ENCODE results near the gene KLHL30. TPM values are rescaled to one million over a fixed set of nuclear protein-coding genes. Genes with fewer than 3 reads are reported as not detected.
A peak's percentile ranks its signal among the peaks of the same experiment; 100 is the strongest.

Gene KLHL30
- total RNA-seq, 1 experiment from 2014 or later: not detected

GRCh38 chr2:238159661-238160205, 21.3 kb downstream of the KLHL30 start:
- Histone ChIP-seq H4K20me1 (ENCODE audit: control insufficient read depth, insufficient read depth, insufficient read length) (no peaks in the 10 kb centered on the region), H3K4ac (ENCODE audit: low read depth, low read length) (no peak overlapping the region), H3K23ac (ENCODE audit: insufficient read length, low read depth, low read length) (no peak overlapping the region), H3K56ac (ENCODE audit: insufficient read length, low read depth, low read length) (no peak overlapping the region), H3K18ac (ENCODE audit: insufficient read length, low read depth, low read length) (no peak overlapping the region), H4K91ac (ENCODE audit: insufficient read length, low read depth, low read length) (no peak overlapping the region), H4K5ac (ENCODE audit: insufficient read length, low read depth, low read length) (no peak overlapping the region), H3K79me2 (ENCODE audit: insufficient read depth, low read length) (no peaks in the 10 kb centered on the region), H3K4me1 (ENCODE audit: insufficient read depth, low read length) (no peaks in the 10 kb centered on the region), H2BK15ac (ENCODE audit: low read depth, low read length) (no peak overlapping the region), H3K4me2 (ENCODE audit: insufficient read depth, insufficient read length, low read length) (no peak overlapping the region), H2BK20ac (ENCODE audit: low read depth, low read length, poor library complexity, severe bottlenecking) (no peak overlapping the region), H2AK5ac (ENCODE audit: insufficient read length, low read length) (no peak overlapping the region), H3K27me3 (ENCODE audit: insufficient read depth, low read length) (peaks cover 15% of the 10 kb centered on the region; the same call in 1 of the 2 replicates), H3K79me1 (ENCODE audit: insufficient read depth, low read depth, low read length, poor library complexity, severe bottlenecking) (no peaks in the 10 kb centered on the region), H3K27ac (ENCODE audit: insufficient read length, low read depth, low read length) (no peak overlapping the region), H2BK12ac (ENCODE audit: insufficient read length, low read depth, low read length) (no peak overlapping the region), H2BK120ac (ENCODE audit: low read depth, low read length, poor library complexity, severe bottlenecking) (no peak overlapping the region), H4K8ac (replicated peaks; ENCODE audit: insufficient read length, low read depth, low read length) (no peak overlapping the region), H3K14ac (ENCODE audit: insufficient read depth, low read length) (no peak overlapping the region), H3K9me3 (ENCODE audit: control insufficient read depth, low read depth, low read length) (no peaks in the 10 kb centered on the region), H3K9ac (ENCODE audit: extremely low read depth, insufficient read length, low read length) (no peak overlapping the region), H2BK5ac (ENCODE audit: insufficient read length, low read length) (no peak overlapping the region), H3K23me2 (ENCODE audit: insufficient read length, low read depth, low read length, poor library complexity, severe bottlenecking) (peaks cover 10% of the 10 kb centered on the region), H3T11ph (ENCODE audit: low read length) (no peak overlapping the region), H2AFZ (ENCODE audit: low read length) (no peak overlapping the region)
- no CpG with 5 or more reads among the region's 10 CpGs for WGBS (ENCODE audit: extremely low coverage, insufficient read length, low lambda C conversion rate)
- DNase-seq: no peak
- peaks cover 53% of the 10 kb centered on the region for H3K27me3 Mint-ChIP-seq (ENCODE audit: low read depth)
- peak overlapping the region; percentile 60 to 79 for H3K4me3 Mint-ChIP-seq
- no peak overlapping the region for H3K27ac Mint-ChIP-seq
- H3K9me3 Mint-ChIP-seq: no peaks in the 10 kb centered on the region; a peak in 1 of 5 replicates
- TF ChIP-seq CTCF (conservative IDR thresholded peaks at IDR 0.05): no peak
- H3K36me3 Mint-ChIP-seq (ENCODE audit: insufficient read depth in 1 of 3, low read depth in 3 of 3): no peaks in the 10 kb centered on the region; a peak in 1 of 7 replicates
- H3K4me1 Mint-ChIP-seq: peaks cover 13 to 18% of the 10 kb centered on the region in 2 experiments
